ENCODE measurements around the gene PKNOX2.

The PKNOX2 gene

DNA sequence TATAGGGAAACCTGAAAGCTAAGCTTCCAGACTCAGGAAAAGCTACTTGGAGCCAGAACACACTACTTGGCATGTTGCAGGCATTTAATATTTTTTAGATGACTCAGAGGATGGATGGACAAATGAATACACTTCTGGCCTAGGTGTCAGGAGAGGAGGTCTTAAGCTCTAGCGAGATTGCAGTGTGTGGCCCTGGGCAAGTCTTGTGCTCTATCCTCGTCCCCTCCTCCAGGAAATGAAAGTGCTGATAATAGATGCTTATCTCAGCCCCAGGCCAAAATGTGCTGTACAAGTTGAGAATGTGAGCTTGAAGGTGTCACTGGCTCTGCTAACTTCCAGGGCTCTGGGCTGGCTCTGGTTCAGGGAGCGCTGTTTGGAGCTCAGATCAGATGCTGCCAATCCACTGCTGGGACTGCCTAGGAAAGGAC lies 136.3 kb downstream of the PKNOX2 start:
- DNase-seq (ENCODE audit: low read depth in 2 of 2) = peak; percentile 78 to 89
- H3K4me3 ChIP-seq (replicated peaks in 1 of 2; ENCODE audit: low read depth in 2 of 2, low read length in 2 of 2) = no peak overlapping the region

DNA sequence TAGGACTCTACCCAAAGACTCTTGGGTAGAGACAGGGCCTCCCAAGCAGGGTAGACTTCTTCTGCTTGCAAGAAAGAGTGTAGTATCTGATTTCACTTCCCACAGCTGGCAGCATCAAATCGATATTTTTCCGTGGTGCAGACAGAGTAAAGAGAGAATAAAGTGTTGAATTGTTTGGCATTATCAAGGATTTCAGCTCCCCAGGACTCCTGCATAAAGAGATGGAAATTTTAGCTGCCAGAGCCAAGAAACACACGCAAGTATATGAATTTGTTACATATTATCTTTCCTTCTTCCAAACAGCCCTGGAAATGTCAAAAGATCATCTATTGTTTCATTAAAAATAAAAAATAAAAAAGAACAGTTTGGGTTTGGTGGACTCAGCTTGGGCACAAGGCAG lies 136.8 kb downstream of the PKNOX2 start:
- DNase-seq (ENCODE audit: low read depth in 2 of 2) = peak in 1 of 2 donors; percentile 18
- TF ChIP-seq, protein P1, sequence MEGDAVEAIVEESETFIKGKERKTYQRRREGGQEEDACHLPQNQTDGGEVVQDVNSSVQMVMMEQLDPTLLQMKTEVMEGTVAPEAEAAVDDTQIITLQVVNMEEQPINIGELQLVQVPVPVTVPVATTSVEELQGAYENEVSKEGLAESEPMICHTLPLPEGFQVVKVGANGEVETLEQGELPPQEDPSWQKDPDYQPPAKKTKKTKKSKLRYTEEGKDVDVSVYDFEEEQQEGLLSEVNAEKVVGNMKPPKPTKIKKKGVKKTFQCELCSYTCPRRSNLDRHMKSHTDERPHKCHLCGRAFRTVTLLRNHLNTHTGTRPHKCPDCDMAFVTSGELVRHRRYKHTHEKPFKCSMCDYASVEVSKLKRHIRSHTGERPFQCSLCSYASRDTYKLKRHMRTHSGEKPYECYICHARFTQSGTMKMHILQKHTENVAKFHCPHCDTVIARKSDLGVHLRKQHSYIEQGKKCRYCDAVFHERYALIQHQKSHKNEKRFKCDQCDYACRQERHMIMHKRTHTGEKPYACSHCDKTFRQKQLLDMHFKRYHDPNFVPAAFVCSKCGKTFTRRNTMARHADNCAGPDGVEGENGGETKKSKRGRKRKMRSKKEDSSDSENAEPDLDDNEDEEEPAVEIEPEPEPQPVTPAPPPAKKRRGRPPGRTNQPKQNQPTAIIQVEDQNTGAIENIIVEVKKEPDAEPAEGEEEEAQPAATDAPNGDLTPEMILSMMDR (IDR thresholded peaks at IDR 0.05; ENCODE audit: low read depth, low read length) = no peak
- H3K4me3 ChIP-seq (replicated peaks in 1 of 2; ENCODE audit: low read depth in 2 of 2, low read length in 2 of 2) = no peak overlapping the region

More for the DNA sequence above, 136.3 kb downstream of the PKNOX2 start:
- TF ChIP-seq, protein P1 (IDR thresholded peaks at IDR 0.05; ENCODE audit: low read depth, low read length) = no peak

DNA sequence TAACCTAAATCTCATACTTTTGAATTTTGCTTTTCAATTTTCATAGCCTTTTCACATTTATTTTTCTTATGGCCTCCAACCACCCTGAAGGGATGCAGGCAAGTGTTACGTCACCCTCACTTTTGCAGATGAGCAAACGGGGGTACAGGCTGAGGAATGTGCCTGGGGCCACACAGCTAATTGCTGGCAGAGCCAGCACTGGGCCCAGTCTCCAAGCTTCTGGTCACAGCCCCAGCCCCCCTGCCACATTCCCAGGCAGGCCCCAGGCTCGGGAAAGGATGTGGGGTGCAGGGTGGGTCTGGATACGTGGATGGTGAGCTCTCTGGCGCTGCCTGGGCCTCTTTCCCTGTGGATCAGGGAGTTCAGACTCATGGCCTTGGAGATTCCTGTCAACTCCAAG lies 138.6 kb downstream of the PKNOX2 start:
- TF ChIP-seq, protein P1 (IDR thresholded peaks at IDR 0.05; ENCODE audit: low read depth, low read length) = no peak
- H3K4me3 ChIP-seq (replicated peaks in 1 of 2; ENCODE audit: low read depth in 2 of 2, low read length in 2 of 2) = no peak overlapping the region
- DNase-seq (ENCODE audit: low read depth in 2 of 2) = no peak

DNA sequence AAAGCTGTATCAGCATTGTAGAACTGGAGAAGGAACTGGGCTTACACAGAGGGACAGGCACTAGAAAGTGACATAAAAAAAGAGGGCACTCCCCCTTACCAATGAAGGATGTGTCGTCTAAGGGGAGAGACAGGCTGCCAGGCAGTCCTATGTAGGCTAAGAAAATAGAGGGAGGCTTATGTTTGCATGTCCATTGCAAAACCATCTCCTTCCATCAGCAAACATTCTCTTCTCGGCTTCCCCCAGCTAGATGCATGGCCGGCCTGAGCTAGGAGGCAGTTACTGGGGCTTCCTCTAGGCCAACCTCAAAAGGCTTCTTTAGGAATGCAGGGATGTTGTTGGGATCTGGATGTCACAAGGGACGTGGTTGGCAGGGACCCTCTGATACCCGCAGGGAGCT lies 139.1 kb downstream of the PKNOX2 start:
- DNase-seq (ENCODE audit: low read depth in 2 of 2) = no peak

DNA sequence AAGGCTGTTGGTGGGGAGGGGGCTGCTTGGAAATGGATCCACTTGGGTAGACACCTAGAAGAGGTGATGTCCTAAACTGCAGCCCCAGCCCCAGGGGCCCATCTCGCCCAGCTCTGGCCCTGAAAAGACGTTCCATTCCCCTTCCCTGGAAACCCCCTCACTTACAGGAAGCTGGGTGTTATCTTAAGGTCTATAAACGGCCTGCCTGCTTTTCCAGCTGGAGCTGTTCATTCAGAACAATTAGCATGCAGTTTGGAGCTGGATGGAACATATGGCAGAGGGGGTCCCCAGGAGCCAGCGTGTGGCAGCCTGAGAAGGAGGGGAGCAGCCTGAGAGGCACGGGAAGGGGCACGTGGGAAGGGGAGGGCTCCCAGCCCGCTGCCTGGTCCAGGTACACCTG lies 139.6 kb downstream of the PKNOX2 start:
- TF ChIP-seq, protein P1 (IDR thresholded peaks at IDR 0.05; ENCODE audit: low read depth, low read length) = no peak
- H3K4me3 ChIP-seq (replicated peaks in 1 of 2; ENCODE audit: low read depth in 2 of 2, low read length in 2 of 2) = no peak overlapping the region
- no peak for DNase-seq (ENCODE audit: low read depth in 2 of 2)

More for the DNA sequence above, 139.1 kb downstream of the PKNOX2 start:
- TF ChIP-seq, protein P1 (IDR thresholded peaks at IDR 0.05; ENCODE audit: low read depth, low read length) = no peak
- H3K4me3 ChIP-seq (replicated peaks in 1 of 2; ENCODE audit: low read depth in 2 of 2, low read length in 2 of 2) = no peak overlapping the region

DNA sequence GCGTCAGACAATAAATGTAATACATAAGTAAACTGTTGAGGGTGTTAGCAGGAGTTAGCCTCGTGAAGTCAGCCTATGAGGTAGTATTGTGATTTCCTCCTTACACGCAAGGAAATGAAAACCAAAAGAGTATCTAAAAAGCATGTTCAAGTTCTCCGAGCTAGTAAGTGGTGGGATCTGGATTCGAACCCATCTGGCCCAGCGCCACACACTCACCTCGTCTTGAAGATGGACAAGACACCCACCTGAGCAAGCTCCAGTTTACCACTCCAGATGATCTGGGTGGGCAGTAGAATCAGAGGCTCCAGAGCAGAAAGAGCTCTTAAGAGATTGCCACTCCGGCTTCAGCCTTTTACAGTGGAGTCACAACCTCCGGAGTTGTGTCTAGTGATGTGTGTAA lies 140.3 kb downstream of the PKNOX2 start:
- DNase-seq (ENCODE audit: low read depth in 2 of 2) = no peak
- TF ChIP-seq, protein P1 (IDR thresholded peaks at IDR 0.05; ENCODE audit: low read depth, low read length) = no peak
- H3K4me3 ChIP-seq (replicated peaks in 1 of 2; ENCODE audit: low read depth in 2 of 2, low read length in 2 of 2) = no peak overlapping the region

DNA sequence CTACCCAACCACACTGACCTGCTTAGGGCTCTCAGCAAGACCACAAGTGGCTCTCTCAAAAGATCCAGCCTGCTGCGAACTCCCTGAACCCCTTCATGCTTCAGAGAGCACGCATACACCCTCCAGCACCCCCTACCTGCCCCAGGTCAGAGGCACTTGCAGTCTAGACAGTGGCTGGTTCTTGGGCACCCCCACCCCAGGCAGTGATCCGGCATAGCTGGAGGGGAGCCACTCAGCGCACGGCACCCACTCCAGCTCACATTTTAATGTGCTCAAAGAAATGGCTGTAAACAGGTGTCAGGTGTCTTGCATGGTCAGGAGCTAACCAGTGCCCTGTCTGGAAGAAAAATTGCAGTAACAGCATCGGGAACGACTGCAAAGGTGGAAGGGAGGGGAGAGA lies 140.8 kb downstream of the PKNOX2 start:
- H3K4me3 ChIP-seq (replicated peaks in 1 of 2; ENCODE audit: low read depth in 2 of 2, low read length in 2 of 2) = no peak overlapping the region
- no peak for DNase-seq (ENCODE audit: low read depth in 2 of 2)
- TF ChIP-seq, protein P1 (IDR thresholded peaks at IDR 0.05; ENCODE audit: low read depth, low read length) = no peak

Data from cardiac fibroblast (primary cell).